Pancreas (tissue), 10 donors: Measurements from ENCODE around the gene KRTAP10-12. TPM values are rescaled to one million over a fixed set of nuclear protein-coding genes. Genes with fewer than 3 reads are reported as not detected.

ENCODE experiments used
- ATAC-seq, 4 donors: fragments of 200-7000 bp; cut with Tn5 transposase; one replicate each; pipeline versions ENCODE4 v1.8.0 to v1.9.1; 2020; ENCODE audit warnings: mild to moderate bottlenecking in 4 of 4, moderate library complexity in 4 of 4
- DNase-seq, 6 donors: peaks; one replicate each; pipeline ENCODE4 v3.0.0-alpha.2; 2020
- FAIRE-seq: peaks from 2 replicates; lab custom pipeline; 2012; peaks lifted over from hg19 to GRCh38; lab: Jason Lieb, UNC
- H3K27ac ChIP-seq, 4 donors: fragments of 200-600 bp; sonication (generic); 1 replicate in 3 of 4; 2 replicates in 1 of 4; pipeline versions ENCODE4 v1.5.0 to v1.8.0; 2020
- H3K27me3 ChIP-seq, 4 donors: fragments of 200-600 bp; one replicate each; pipeline ENCODE4 v1.8.0; 2021
- H3K36me3 ChIP-seq, 3 donors: fragments of 200-600 bp; sonication (generic) in 1 of 3; one replicate each; pipeline versions ENCODE4 v1.5.0 to v1.8.0; 2020 to 2021
- H3K4me1 ChIP-seq, 3 donors: fragments of 200-600 bp; one replicate each; pipeline ENCODE4 v1.8.0; 2021
- H3K4me3 ChIP-seq, 4 donors: fragments of 200-600 bp; sonication (generic) in 2 of 4; one replicate each; pipeline versions ENCODE4 v1.5.0 to v1.8.0; 2020 to 2021
- H3K9me3 ChIP-seq, 4 donors: fragments of 200-600 bp; one replicate each; pipeline ENCODE4 v1.8.0; 2021
- CTCF ChIP-seq, 4 donors: fragments of 200-600 bp; sonication (generic) in 3 of 4; IDR thresholded peaks; one replicate each; pipeline versions ENCODE4 v1.5.0 to v1.8.0; 2021; ENCODE audit warnings: antibody characterized with exemption in 4 of 4
- WGBS, 2 donors: extraction: QIAGEN DNeasy Blood & Tissue Kit; methylation state at CpG; one replicate each; pipeline ENCODE4 v1.1.7; 2013; 5-methylcytosine and 5-hydroxymethylcytosine counted together
- intact Hi-C, 3 donors: fragments of 100-400 bp; cut with DNase I; formaldehyde crosslinking; loops; one replicate each; pipeline versions ENCODE4 v1.11.1 to v1.14.2; 2022
- polyA plus RNA-seq, 2 donors: library from polyadenylated mRNA; stranded (reverse); fragments of 200-250 nt; gene quantifications; one replicate each; pipeline ENCODE4 v1.2.3, GENCODE V29; 2013
- total RNA-seq, 6 donors: library from RNA; stranded (reverse); fragmentation: NEBNext Ultra II Directional in 4 of 6; extraction: Animal tissue kit (Norgen Biotek cat#: 25700) in 4 of 6; gene quantifications; one replicate each; pipeline versions ENCODE4 v1.2.1 to v1.2.4, GENCODE V29; 2021 to 2023
- donor health status: healthy with polysubstance abuse.
- donor health status: DM: no; HTN: no; CAD: no; lungs with moderate emphysema.
- donor health status: DM: no; HTN: no; CAD: no.
- donor health status: control.
- donor health status: control.
- donor health status: Bipolar disorder and iron deficiency.
- donor health status: DM: yes; HTN: yes; CAD: no.
- donor health status: DM: no; HTN: no; CAD: no.
- donor health status: DM: no; HTN: no; CAD: no.
- donor health status: DM: yes; HTN: yes; CAD: no.

The KRTAP10-12 gene
- total and polyA plus RNA-seq, 8 donors, result not detected

GRCh38 chr21:44740742-44741141 is 43.8 kb downstream of the KRTAP10-12 start:
- ATAC-seq, result no peak
- H3K4me3 ChIP-seq, result no peak overlapping the region
- DNase-seq, result no peak
- no peak overlapping the region for H3K27ac ChIP-seq
- no peaks in the 10 kb centered on the region for H3K36me3 ChIP-seq
- no peak for FAIRE-seq
- intact Hi-C loops, result no loop called here
- H3K9me3 ChIP-seq, result no peaks in the 10 kb centered on the region
- WGBS, 2 donors, result 75 to 82% methylated on average over 7 of the region's 7 CpGs
- no peaks in the 10 kb centered on the region for H3K27me3 ChIP-seq
- TF ChIP-seq CTCF (IDR thresholded peaks at IDR 0.05), result no peak
- H3K4me1 ChIP-seq, result no peaks in the 10 kb centered on the region

- DNase-seq, result no peak
- intact Hi-C loops, result no loop called here
- Histone ChIP-seq H3K27me3 (no peaks in the 10 kb centered on the region), H3K27ac (no peak overlapping the region), H3K4me3 (no peak overlapping the region), H3K9me3 (no peaks in the 10 kb centered on the region), H3K4me1 (no peaks in the 10 kb centered on the region), H3K36me3 (no peaks in the 10 kb centered on the region)
- FAIRE-seq, result no peak
- TF ChIP-seq CTCF (IDR thresholded peaks at IDR 0.05), result no peak
- no peak for ATAC-seq
- WGBS, 2 donors, result 87 to 88% methylated on average over 3 of the region's 3 CpGs
Observed at GRCh38 chr21:44741921-44742320, 44.9 kb downstream of the KRTAP10-12 start.

DNA sequence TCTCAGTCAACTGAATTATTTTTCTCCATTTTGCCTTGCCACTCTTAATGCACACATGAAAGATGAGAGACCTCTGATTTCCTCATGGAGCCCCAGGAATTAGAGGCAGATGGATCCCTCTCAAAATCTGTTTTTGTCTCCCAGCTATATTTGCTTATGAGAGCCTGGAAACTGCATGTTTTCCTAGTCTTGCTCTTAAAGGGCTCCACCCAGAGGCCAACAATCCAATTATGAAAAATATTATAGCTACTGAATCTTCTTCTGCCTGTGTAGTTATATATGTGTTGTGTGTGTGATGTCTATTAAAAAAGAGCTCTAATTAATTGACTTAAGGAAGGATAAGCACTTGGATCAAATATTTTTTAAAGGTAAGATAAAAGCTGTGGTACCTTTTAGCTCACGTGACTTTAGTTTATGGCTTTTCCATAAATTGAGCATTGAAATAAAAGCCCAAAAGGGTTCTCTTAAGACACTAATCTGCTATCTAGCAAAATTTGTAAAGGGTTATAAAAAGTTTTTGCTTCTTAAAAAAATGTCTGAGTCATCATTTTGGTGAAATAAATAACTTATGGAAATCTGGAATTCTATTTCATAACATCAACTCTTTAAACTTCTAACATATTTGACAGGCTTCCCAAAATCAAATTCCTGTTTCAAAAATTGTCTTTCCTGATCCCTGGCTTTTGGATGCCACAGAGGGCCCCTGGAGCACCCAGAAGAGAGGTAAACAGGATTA is 45.6 kb downstream of the KRTAP10-12 start:
- intact Hi-C loops, result no loop called here
- Histone ChIP-seq H3K9me3 (no peaks in the 10 kb centered on the region), H3K36me3 (no peaks in the 10 kb centered on the region), H3K4me1 (no peaks in the 10 kb centered on the region), H3K4me3 (no peak overlapping the region), H3K27me3 (no peaks in the 10 kb centered on the region), H3K27ac (no peak overlapping the region)
- no peak for TF ChIP-seq CTCF (IDR thresholded peaks at IDR 0.05)
- FAIRE-seq, result no peak
- 74 to 84% methylated on average over 1 of the region's 1 CpG for WGBS, 2 donors
- ATAC-seq, result no peak
- DNase-seq, result no peak

Other genes with a start within 250 kb of the KRTAP10-12 start
- gene LRRC3, start 241.7 kb upstream of the KRTAP10-12 start, total RNA-seq, result 1 to 10 TPM in 1 of 6 donors, under 1 TPM in 5; 0.35 to 1.7 (median 0.45) TPM
- under 1 TPM; 0.46 to 0.66 TPM for gene LRRC3, start 241.7 kb upstream of the KRTAP10-12 start, polyA plus RNA-seq
- gene KRTAP10-1, start 157.0 kb upstream of the KRTAP10-12 start, total RNA-seq, result not detected
- not detected for gene KRTAP10-1, start 157.0 kb upstream of the KRTAP10-12 start, polyA plus RNA-seq
- gene KRTAP10-2, start 145.7 kb upstream of the KRTAP10-12 start, total RNA-seq, result not detected
- gene KRTAP10-2, start 145.7 kb upstream of the KRTAP10-12 start, polyA plus RNA-seq, result not detected
- not detected for gene KRTAP10-3, start 138.4 kb upstream of the KRTAP10-12 start, total RNA-seq
- gene KRTAP10-3, start 138.4 kb upstream of the KRTAP10-12 start, polyA plus RNA-seq, result not detected
- not detected for gene KRTAP10-4, start 123.4 kb upstream of the KRTAP10-12 start, total RNA-seq
- gene KRTAP10-4, start 123.4 kb upstream of the KRTAP10-12 start, polyA plus RNA-seq, result not detected
- gene KRTAP10-5, start 116.6 kb upstream of the KRTAP10-12 start, total RNA-seq, result not detected
- not detected for gene KRTAP10-5, start 116.6 kb upstream of the KRTAP10-12 start, polyA plus RNA-seq
- not detected for gene KRTAP10-6, start 104.7 kb upstream of the KRTAP10-12 start, total RNA-seq
- gene KRTAP10-6, start 104.7 kb upstream of the KRTAP10-12 start, polyA plus RNA-seq, result not detected
- not detected for gene KRTAP10-7, start 96.6 kb upstream of the KRTAP10-12 start, total RNA-seq
- gene KRTAP10-7, start 96.6 kb upstream of the KRTAP10-12 start, polyA plus RNA-seq, result not detected
- gene KRTAP10-8, start 85.1 kb upstream of the KRTAP10-12 start, total RNA-seq, result not detected
- gene KRTAP10-8, start 85.1 kb upstream of the KRTAP10-12 start, polyA plus RNA-seq, result not detected
- not detected for gene KRTAP10-9, start 70.1 kb upstream of the KRTAP10-12 start, total RNA-seq
- not detected for gene KRTAP10-9, start 70.1 kb upstream of the KRTAP10-12 start, polyA plus RNA-seq
- not detected for gene KRTAP10-10, start 59.8 kb upstream of the KRTAP10-12 start, total RNA-seq
- gene KRTAP10-10, start 59.8 kb upstream of the KRTAP10-12 start, polyA plus RNA-seq, result not detected
- gene KRTAP10-11, start 50.8 kb upstream of the KRTAP10-12 start, total RNA-seq, result not detected
- not detected for gene KRTAP10-11, start 50.8 kb upstream of the KRTAP10-12 start, polyA plus RNA-seq
- gene KRTAP12-4, start 42.5 kb upstream of the KRTAP10-12 start, total RNA-seq, result not detected
- gene KRTAP12-4, start 42.5 kb upstream of the KRTAP10-12 start, polyA plus RNA-seq, result not detected
- gene KRTAP12-3, start 39.2 kb upstream of the KRTAP10-12 start, total RNA-seq, result not detected
- not detected for gene KRTAP12-3, start 39.2 kb upstream of the KRTAP10-12 start, polyA plus RNA-seq
- gene KRTAP12-2, start 30.2 kb upstream of the KRTAP10-12 start, total RNA-seq, result not detected
- not detected for gene KRTAP12-2, start 30.2 kb upstream of the KRTAP10-12 start, polyA plus RNA-seq
- not detected for gene KRTAP12-1, start 15.0 kb upstream of the KRTAP10-12 start, total RNA-seq
- not detected for gene KRTAP12-1, start 15.0 kb upstream of the KRTAP10-12 start, polyA plus RNA-seq
- under 1 TPM in 5 of 6 donors, not detected in 1; 0.05 to 0.31 (median 0.17) TPM for gene TSPEAR, start 14.4 kb downstream of the KRTAP10-12 start, total RNA-seq
- gene TSPEAR, start 14.4 kb downstream of the KRTAP10-12 start, polyA plus RNA-seq, result 1 to 10 TPM in 1 of 2 donors, under 1 TPM in 1; 0.42 to 1.4 TPM
- gene UBE2G2, start 104.6 kb downstream of the KRTAP10-12 start, total RNA-seq, result 10 to 100 TPM; 30.5 to 48.0 (median 39.7) TPM
- gene UBE2G2, start 104.6 kb downstream of the KRTAP10-12 start, polyA plus RNA-seq, result 10 to 100 TPM; 44.6 to 53.2 TPM
- gene SUMO3, start 120.9 kb downstream of the KRTAP10-12 start, total RNA-seq, result 10 to 100 TPM; 17.3 to 29.1 (median 21.7) TPM
- 10 to 100 TPM; 14.0 to 29.1 TPM for gene SUMO3, start 120.9 kb downstream of the KRTAP10-12 start, polyA plus RNA-seq
- gene PTTG1IP, start 176.5 kb downstream of the KRTAP10-12 start, total RNA-seq, result 100 to 1,000 TPM in 1 of 6 donors, 10 to 100 TPM in 5; 47.3 to 118 (median 60.6) TPM
- gene PTTG1IP, start 176.5 kb downstream of the KRTAP10-12 start, polyA plus RNA-seq, result 10 to 100 TPM; 44.9 to 71.0 TPM
- gene ITGB2, start 223.7 kb downstream of the KRTAP10-12 start, total RNA-seq, result 10 to 100 TPM in 3 of 6 donors, 1 to 10 TPM in 3; 1.1 to 88.0 (median 14.8) TPM
- gene ITGB2, start 223.7 kb downstream of the KRTAP10-12 start, polyA plus RNA-seq, result 10 to 100 TPM in 1 of 2 donors, 1 to 10 TPM in 1; 5.1 to 15.1 TPM
- 10 to 100 TPM; 12.3 to 21.7 (median 14.5) TPM for gene SLX9, start 242.9 kb downstream of the KRTAP10-12 start, total RNA-seq
- 10 to 100 TPM; 10.5 to 12.4 TPM for gene SLX9, start 242.9 kb downstream of the KRTAP10-12 start, polyA plus RNA-seq